Brain pericyte (primary cell): Measurements from ENCODE around the gene DIPK1A.
A peak's percentile ranks its signal among the peaks of the same experiment; 100 is the strongest.

Experiments used
- DNase-seq: peaks from one replicate; pipeline ENCODE4 v3.0.0-alpha.2; 2012; ENCODE audit warnings: low read depth, low spot score

DIPK1A gene

DNA sequence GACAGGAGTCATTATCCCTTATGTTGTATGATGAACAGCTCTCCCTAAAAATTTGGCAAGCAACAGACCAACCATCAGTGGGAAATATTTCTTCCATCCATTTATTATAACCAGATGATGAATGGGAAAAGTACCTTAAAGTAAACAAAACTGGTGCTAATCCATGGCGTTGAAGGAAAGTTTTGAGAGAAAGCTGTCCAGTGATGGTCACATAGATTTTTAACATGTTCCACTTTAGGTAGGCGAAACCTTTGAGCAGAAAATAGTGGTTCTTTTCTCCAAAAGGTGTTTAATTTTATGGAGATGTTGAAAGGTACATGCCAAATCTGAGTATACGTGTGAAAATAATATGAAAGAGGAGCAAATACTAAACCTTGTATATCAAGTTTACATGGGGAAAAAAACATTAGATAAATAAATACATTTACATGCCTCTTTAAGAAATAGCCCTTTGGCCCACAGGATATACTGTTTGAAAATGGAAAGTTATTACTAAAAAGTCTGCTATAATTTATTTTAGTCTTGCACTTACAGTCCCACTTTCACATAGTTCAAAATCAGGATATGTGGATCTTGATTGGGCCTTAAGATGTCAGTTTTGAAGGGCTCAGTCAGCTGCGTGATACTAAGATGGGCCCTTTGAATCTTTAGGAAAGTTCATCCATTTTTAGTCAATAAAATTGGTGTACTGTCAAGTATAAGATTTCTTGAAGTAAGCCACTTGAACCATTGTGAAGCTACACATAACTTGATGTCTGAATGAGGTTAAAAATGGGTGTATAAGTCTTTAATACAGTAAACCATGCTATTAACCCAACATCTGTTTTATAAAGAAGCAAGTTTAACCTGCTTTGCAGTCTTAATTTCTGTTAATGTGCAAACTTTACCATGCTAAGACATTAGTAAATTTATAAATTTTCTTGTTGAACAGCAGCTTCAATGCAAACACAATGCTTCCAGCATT, 118.9 kb downstream of the DIPK1A start:
- DNase-seq: no peak

DNA sequence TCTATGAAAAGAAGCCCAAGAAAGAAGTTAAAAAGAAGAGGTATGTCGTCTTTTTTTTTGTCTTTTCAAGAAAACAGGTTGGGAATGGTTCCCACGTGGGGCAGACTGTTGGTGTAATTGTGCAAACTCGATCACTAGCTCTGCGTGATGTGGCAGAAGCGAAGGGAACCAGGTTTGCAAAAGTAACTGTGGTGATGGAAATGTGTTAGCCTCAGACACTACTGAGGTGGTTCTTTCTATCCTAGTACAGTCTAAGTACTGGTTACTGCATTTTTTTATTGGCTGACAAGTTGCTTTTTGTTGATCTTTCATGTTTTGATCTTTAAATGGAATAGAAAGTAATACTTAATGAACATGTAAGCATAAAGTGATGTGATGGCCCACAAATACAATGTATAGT, 120.7 kb downstream of the DIPK1A start:
- no peak for DNase-seq

DNA sequence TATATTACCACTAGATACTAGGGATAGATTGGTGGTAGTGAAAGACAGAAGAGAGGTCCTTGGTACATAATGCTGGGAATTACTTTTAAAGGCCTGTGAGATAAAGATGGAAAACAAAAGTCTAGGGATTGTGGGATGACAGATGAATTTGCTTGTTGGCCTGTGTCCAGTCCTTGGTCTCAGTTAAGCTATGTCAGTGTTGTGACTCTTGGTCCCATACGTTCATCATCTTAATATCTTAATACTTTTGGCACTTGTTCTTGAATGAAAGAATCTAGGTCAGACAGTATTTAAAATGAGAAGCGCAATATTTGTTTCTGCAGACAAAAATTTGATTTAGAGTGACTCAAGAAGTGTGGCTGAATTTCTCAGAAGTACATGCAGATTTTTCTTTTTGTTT, 121.8 kb downstream of the DIPK1A start:
- DNase-seq: no peak

GRCh38 chr1:92838519-92838918, 122.7 kb downstream of the DIPK1A start:
- DNase-seq: no peak

DNA sequence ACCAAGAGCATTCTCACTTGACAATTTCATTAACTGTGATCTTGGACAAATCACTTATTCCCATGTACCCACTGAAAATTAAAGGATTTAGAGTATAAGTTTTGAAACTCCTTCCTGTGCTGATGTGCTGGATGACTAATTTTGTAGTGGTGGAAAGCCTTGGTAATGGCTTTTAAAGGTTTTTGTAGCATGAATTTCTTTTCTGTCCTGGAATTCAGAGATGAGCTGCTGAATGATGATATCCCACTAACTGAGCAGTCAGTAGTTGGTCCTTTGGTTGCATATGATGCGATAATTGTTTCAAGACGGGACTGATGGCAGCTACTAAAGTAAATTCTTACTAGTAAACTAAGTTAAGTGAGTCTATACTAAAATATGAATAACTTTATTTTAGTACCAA, 124.2 kb downstream of the DIPK1A start:
- DNase-seq: no peak

GRCh38 chr1:92834617-92835016, 126.6 kb downstream of the DIPK1A start:
- no peak for DNase-seq

DNA sequence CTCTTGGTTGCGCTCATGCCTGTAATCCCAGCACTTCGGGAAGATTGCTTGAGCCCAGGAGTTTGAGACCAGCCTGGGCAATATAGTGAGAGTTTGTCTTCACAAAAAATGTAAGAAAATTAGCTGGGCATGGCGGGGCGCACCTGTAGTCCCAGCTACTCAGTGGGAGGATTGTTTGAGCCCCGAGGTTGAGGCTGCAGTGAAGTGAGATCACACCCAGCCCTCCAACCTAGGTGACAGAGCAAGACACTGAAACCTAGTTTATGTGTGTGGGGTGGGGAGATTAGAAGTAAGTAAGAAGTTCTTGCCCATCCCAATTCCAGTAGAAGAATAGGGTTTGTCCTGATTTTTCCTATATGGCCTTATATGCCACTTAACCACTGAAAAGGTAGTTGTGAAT, 127.4 kb downstream of the DIPK1A start:
- no peak for DNase-seq

DNA sequence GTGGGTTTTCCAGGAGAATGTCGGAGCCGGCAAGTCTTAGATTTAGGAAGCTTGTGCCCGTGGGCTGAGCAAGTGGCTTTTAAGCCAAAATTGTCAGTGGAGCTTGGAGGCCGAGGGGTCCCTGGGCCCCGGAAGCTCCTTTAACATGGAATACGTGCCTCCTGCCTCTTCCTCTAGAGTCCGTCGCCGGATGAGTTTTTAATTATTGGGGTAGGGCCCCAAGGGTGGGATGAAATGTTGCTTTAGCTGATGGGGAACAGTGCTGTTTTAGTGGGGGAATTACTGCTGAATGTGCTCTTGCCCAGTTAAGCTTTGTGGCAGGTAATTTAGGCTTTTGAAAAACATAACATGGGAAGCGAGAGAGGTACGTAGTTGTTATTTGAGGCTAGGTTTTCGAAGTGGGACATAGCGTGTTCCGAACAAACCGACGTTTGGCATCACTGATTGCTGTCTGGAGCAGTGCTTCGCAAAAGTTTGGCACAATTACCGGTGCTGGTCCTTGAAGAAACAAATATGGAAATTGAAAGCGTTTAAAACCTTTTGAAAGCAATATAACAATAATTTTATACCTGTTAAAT, 128.6 kb downstream of the DIPK1A start:
- DNase-seq: no peak

GRCh38 chr1:92831762-92832536, 129.3 kb downstream of the DIPK1A start, which contains the start of gene RPL5:
RPL5 (plus strand) TSS chr1:92832040; CDS start chr1:92832115, 75 bp downstream.
- DNase-seq: peak; percentile 96

- no peak for DNase-seq
Measured at GRCh38 chr1:92831368-92831761, 129.9 kb downstream of the DIPK1A start.

DNA sequence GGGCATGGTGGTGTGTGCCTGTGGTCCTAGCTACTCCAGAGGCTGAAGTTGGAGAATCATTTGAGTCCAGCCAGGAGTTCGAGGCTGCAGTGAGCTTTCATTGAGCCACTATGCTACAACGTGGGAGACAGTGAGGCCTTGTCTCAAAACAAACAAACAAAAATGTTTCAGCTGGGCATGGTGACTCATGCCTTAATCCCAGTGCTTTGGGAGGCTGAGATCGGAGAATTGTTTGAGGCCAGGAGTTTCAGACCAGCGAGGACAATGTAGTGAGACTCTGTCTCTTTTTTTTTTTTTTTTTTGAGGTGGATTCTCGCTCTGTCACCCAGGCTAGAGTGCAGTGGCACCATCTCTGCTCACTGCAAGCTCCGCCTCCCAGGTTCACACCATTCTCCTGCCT, 134.5 kb downstream of the DIPK1A start:
- DNase-seq: no peak

- no peak for DNase-seq
Measured at GRCh38 chr1:92822879-92823278, 138.4 kb downstream of the DIPK1A start.

- DNase-seq: no peak
Measured at GRCh38 chr1:92820551-92820950, 140.7 kb downstream of the DIPK1A start.

DNA sequence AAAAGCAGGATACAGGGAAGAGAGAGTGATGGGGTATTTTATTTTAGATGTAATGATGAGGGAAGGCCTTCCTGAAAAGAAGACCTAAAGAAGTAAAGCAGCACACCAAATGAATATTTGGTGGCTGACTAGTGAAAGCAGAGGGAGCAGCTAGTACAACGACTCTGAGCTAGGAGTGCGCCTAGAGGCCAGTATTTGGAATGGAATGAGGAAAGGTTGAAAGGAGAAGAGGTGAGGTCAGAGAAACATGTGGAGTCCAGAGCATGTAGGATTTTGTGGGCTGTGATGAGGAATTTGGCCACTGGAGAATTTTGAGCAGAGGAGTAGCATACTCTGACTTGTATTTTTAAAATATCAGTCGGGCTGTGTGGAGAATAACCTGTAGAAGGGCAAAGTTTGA, 141.2 kb downstream of the DIPK1A start:
- no peak for DNase-seq

- DNase-seq: no peak
Measured at GRCh38 chr1:92817986-92818764, 143.1 kb downstream of the DIPK1A start.

DNA sequence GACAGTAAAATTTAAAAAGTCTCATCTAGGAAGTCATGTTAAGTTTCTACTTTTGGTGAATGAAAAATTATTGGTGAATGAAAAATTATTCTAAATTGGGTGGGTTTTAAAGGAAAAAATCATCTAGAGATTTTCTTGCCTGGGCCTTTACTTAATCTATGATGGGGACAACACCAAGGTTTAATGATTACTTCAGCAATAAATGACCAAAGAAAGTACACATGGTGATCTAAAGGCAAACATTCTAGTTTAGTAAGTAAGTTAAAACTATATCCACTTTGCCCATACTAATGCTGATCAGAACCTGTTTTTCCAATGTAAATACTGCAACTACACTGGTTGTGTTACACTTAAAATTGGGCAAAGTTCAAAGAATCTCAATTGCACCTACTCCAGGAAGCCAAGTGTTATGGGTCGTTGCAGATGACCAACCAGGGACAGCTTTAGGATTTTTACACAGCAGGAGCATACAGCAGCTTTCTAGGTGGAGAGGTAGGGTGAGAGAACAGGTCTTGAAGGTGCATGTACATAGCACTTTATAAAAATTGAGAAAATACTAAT, 144.0 kb downstream of the DIPK1A start:
- no peak for DNase-seq

DNA sequence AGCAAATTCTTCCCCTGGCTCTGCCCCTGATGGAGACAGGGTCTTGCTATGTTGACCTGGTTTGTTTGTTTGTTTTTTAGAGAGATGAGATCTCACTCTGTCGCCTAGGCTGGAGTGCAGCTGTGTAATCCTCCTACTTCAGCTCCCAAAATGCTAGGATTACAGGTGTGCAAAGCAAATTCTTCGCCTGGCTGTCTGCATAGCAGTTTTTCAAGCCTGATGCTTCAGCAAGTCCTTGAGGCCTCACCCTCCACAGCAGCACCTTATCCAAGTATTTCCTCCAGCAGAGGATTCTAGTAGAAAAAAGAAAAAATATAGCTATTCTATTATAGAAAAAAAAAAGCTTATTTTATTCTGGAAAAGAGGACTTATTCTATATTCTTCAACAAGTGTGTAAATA, 144.5 kb downstream of the DIPK1A start:
- DNase-seq: no peak

GRCh38 chr1:92808381-92808780, 152.9 kb downstream of the DIPK1A start:
- DNase-seq: no peak

- DNase-seq: no peak
Measured at GRCh38 chr1:92805216-92805615, 156.0 kb downstream of the DIPK1A start.

- DNase-seq: no peak
Measured at GRCh38 chr1:92804721-92805201, 156.5 kb downstream of the DIPK1A start.
